HUES64 (cell line): ENCODE measurements around the gene EIF2B5.

ENCODE experiments used
- H3K27ac ChIP-seq: 2 replicates; pipeline ENCODE4 v1.7.0; 2013; ENCODE audit warnings: low read depth, low read length, inconsistent platforms
- H3K27me3 ChIP-seq: 2 replicates; pipeline ENCODE4 v1.6.1; 2013; ENCODE audit warnings: mild to moderate bottlenecking, low read length; ENCODE audit not compliant: insufficient read depth
- H3K36me3 ChIP-seq: 2 replicates; pipeline ENCODE4 v1.6.1; 2013; ENCODE audit warnings: mild to moderate bottlenecking, low read length; ENCODE audit not compliant: insufficient read depth
- H3K4me1 ChIP-seq: 2 replicates; pipeline ENCODE4 v1.6.1; 2013; ENCODE audit warnings: mild to moderate bottlenecking, low read length, moderate library complexity; ENCODE audit not compliant: insufficient read depth
- H3K4me3 ChIP-seq: 2 replicates; pipeline ENCODE4 v1.5.1; 2013; ENCODE audit warnings: mild to moderate bottlenecking, low read length, moderate library complexity
- H3K9ac ChIP-seq: 2 replicates; pipeline ENCODE4 v1.6.1; 2013; ENCODE audit warnings: mild to moderate bottlenecking, low read depth, low read length
- H3K9me3 ChIP-seq: 2 replicates; pipeline ENCODE4 v1.6.1; 2013; ENCODE audit warnings: low read depth, low read length; ENCODE audit not compliant: insufficient read depth
- WGBS: fragments of 150-250, 120-280 bp; methylation state at CpG from one replicate; pipeline ENCODE4 v1.1.7; 2013; ENCODE audit warnings: missing lambda C conversion rate; 5-methylcytosine and 5-hydroxymethylcytosine counted together

EIF2B5 gene

GRCh38 chr3:184174646-184175492, 39.7 kb downstream of the EIF2B5 start, which contains the start of gene AP2M1:
TSS of gene AP2M1 (plus strand) at chr3:184174855. CDS start at chr3:184176994, 2,139 bp downstream.
- Histone ChIP-seq H3K27ac (peak within 1 kb of the TSS; percentile 98), H3K4me1 (peaks cover 16% of the 10 kb centered on the region), H3K27me3 (no peaks in the 10 kb centered on the region), H3K9ac (peak within 1 kb of the TSS; percentile 89), H3K4me3 (peak within 1 kb of the TSS; percentile 97), H3K9me3 (no peaks in the 10 kb centered on the region), H3K36me3 (peaks cover 51% of the 10 kb centered on the region)
- under 1% methylated on average over 73 of the region's 73 CpGs for WGBS

DNA sequence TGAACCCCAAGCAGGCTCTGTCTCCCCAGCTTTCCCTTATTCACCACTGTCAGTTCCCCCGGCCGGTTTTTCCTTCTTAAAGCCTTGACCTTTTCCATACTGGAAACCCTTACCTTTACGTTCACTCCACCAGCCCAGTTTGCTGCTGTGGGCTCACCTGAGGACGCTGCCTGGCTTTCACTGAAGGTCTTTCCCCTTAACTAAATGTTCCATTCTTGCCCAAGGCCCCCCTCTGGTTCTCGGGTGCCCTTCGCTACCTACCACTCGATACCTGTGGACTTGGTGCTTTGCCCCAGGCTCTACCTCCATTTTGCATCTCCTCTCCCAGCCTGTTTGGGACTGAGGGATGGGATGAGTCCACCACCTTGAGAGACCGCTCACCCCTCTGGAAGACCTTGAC, 40.3 kb downstream of the EIF2B5 start:
- H3K4me1 ChIP-seq = peaks cover 16% of the 10 kb centered on the region
- no peaks in the 10 kb centered on the region for H3K9me3 ChIP-seq
- H3K4me3 ChIP-seq = peak overlapping the region; percentile 97
- whole genome bisulfite sequencing = 5% methylated on average over 8 of the region's 8 CpGs
- peak overlapping the region; percentile 98 for H3K27ac ChIP-seq
- peaks cover 53% of the 10 kb centered on the region for H3K36me3 ChIP-seq
- H3K9ac ChIP-seq = peak overlapping the region; percentile 89
- H3K27me3 ChIP-seq = no peaks in the 10 kb centered on the region

GRCh38 chr3:184175981-184176376, 40.8 kb downstream of the EIF2B5 start:
- Histone ChIP-seq H3K9me3 (no peaks in the 10 kb centered on the region), H3K4me1 (peaks cover 16% of the 10 kb centered on the region), H3K27me3 (no peaks in the 10 kb centered on the region), H3K9ac (peak overlapping the region; percentile 89), H3K4me3 (peak overlapping the region; percentile 97), H3K36me3 (peaks cover 55% of the 10 kb centered on the region), H3K27ac (peak overlapping the region; percentile 98)
- 0% methylated on average over 1 of the region's 3 CpGs for WGBS

DNA sequence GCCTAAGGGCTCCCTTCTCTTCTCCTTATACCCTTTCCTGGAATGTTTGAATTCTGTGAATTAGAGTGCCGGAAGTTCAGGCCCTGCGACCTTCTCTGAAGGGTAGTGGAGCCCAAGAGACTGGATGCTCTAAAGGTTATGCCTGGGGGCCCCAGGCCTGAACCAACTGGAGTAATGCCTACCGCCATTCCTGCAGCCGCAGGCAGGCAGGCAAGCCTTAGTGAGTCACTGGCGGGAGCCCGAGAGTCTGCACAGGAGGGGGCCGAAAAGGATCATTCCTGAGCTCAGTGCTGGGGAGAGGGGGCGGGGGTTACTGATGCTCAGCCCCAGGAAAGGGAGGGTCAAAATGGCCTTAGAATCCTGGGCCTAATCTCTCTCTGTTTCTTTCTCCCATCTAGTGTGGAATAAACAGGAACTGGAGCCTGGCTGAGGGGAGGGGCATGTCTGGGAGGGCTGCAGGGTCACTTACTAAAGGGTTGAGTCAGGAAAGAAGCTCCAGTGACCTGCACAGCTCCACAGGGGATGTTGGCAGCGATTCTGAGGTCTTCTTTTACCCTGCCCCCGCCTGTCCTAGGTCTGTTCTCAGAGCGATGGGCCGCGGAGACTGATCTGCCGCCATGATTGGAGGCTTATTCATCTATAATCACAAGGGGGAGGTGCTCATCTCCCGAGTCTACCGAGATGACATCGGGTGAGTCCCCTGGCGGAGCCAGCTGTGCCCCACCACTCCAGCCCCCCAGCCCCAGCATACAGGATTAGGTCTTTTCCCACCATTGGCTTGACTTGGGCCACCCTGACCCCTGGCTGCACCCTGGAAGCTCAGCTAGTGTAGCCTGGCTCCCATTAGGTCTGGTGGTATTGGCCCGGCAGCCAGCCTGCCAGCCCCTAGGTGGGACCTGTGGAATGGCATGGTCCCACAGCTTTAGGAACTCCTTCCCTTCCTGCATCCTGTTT, 41.5 kb downstream of the EIF2B5 start:
- Histone ChIP-seq H3K27ac (peak overlapping the region; percentile 98), H3K36me3 (peaks cover 55% of the 10 kb centered on the region), H3K4me1 (peaks cover 16% of the 10 kb centered on the region), H3K9ac (peak overlapping the region; percentile 89), H3K4me3 (peak overlapping the region; percentile 97), H3K9me3 (no peaks in the 10 kb centered on the region), H3K27me3 (no peaks in the 10 kb centered on the region)
- 17% methylated on average over 19 of the region's 19 CpGs for WGBS

- peaks cover 55% of the 10 kb centered on the region for H3K36me3 ChIP-seq
- H3K27ac ChIP-seq = peak overlapping the region; percentile 98
- H3K9me3 ChIP-seq = no peaks in the 10 kb centered on the region
- H3K27me3 ChIP-seq = no peaks in the 10 kb centered on the region
- peak overlapping the region; percentile 97 for H3K4me3 ChIP-seq
- 59% methylated on average over 4 of the region's 4 CpGs for WGBS
- H3K9ac ChIP-seq = peak overlapping the region; percentile 89
- peaks cover 16% of the 10 kb centered on the region for H3K4me1 ChIP-seq
Measured at GRCh38 chr3:184177331-184177731, 42.2 kb downstream of the EIF2B5 start.

GRCh38 chr3:184177767-184178306, 42.7 kb downstream of the EIF2B5 start:
- Histone ChIP-seq H3K4me1 (peaks cover 16% of the 10 kb centered on the region), H3K36me3 (peaks cover 60% of the 10 kb centered on the region), H3K9me3 (no peaks in the 10 kb centered on the region), H3K4me3 (peak overlapping the region; percentile 97; the same call in 1 of the 2 replicates), H3K27me3 (no peaks in the 10 kb centered on the region), H3K27ac (peak overlapping the region; percentile 98), H3K9ac (peak overlapping the region; percentile 89; the same call in 1 of the 2 replicates)
- WGBS = 91% methylated on average over 14 of the region's 14 CpGs

- Histone ChIP-seq H3K9ac (no peak overlapping the region), H3K27me3 (no peaks in the 10 kb centered on the region), H3K4me3 (no peak overlapping the region), H3K27ac (no peak overlapping the region), H3K9me3 (no peaks in the 10 kb centered on the region), H3K36me3 (peaks cover 68% of the 10 kb centered on the region), H3K4me1 (peaks cover 16% of the 10 kb centered on the region)
- 95% methylated on average over 13 of the region's 13 CpGs for WGBS
Measured at GRCh38 chr3:184178521-184179138, 43.5 kb downstream of the EIF2B5 start.

- no peaks in the 10 kb centered on the region for H3K9me3 ChIP-seq
- no peak overlapping the region for H3K4me3 ChIP-seq
- no peak overlapping the region for H3K27ac ChIP-seq
- H3K9ac ChIP-seq = no peak overlapping the region
- no peaks in the 10 kb centered on the region for H3K27me3 ChIP-seq
- H3K36me3 ChIP-seq = peaks cover 81% of the 10 kb centered on the region
- peaks cover 25% of the 10 kb centered on the region for H3K4me1 ChIP-seq
- WGBS = 93% methylated on average over 6 of the region's 6 CpGs
Measured at GRCh38 chr3:184180165-184180564, 45.0 kb downstream of the EIF2B5 start.

- Histone ChIP-seq H3K4me1 (peaks cover 21% of the 10 kb centered on the region), H3K9ac (no peak overlapping the region)
Measured at GRCh38 chr3:184181596-184181995, 46.4 kb downstream of the EIF2B5 start.

GRCh38 chr3:184183679-184184078, 48.5 kb downstream of the EIF2B5 start:
- Histone ChIP-seq H3K4me1 (peaks cover 10% of the 10 kb centered on the region), H3K27me3 (no peaks in the 10 kb centered on the region), H3K36me3 (peaks cover 74% of the 10 kb centered on the region), H3K9me3 (no peaks in the 10 kb centered on the region), H3K9ac (no peak overlapping the region), H3K27ac (peak overlapping the region; percentile 32; the same call in 1 of the 2 replicates), H3K4me3 (no peak overlapping the region)
- 89% methylated on average over 5 of the region's 5 CpGs for WGBS

More at GRCh38 chr3:184181596-184181995, 46.4 kb downstream of the EIF2B5 start:
- no peak overlapping the region for H3K4me3 ChIP-seq
- 94% methylated on average over 9 of the region's 9 CpGs for WGBS
- no peaks in the 10 kb centered on the region for H3K9me3 ChIP-seq
- peaks cover 81% of the 10 kb centered on the region for H3K36me3 ChIP-seq
- no peak overlapping the region for H3K27ac ChIP-seq
- no peaks in the 10 kb centered on the region for H3K27me3 ChIP-seq
